HG03095 (cell line): Measurements from ENCODE around the gene MTCH1.
"Not testable (repeated sequence)": the region's sequence is repeated elsewhere in the genome, so short reads cannot be mapped to it uniquely, and the experiment has no call there.

Source experiments
- ATAC-seq: cut with Tn5 transposase; IDR thresholded peaks from one replicate; pipeline ENCODE4 v1.9.1; 2021; ENCODE audit warnings: moderate library complexity; ENCODE audit not compliant: unreplicated experiment

Gene MTCH1

DNA sequence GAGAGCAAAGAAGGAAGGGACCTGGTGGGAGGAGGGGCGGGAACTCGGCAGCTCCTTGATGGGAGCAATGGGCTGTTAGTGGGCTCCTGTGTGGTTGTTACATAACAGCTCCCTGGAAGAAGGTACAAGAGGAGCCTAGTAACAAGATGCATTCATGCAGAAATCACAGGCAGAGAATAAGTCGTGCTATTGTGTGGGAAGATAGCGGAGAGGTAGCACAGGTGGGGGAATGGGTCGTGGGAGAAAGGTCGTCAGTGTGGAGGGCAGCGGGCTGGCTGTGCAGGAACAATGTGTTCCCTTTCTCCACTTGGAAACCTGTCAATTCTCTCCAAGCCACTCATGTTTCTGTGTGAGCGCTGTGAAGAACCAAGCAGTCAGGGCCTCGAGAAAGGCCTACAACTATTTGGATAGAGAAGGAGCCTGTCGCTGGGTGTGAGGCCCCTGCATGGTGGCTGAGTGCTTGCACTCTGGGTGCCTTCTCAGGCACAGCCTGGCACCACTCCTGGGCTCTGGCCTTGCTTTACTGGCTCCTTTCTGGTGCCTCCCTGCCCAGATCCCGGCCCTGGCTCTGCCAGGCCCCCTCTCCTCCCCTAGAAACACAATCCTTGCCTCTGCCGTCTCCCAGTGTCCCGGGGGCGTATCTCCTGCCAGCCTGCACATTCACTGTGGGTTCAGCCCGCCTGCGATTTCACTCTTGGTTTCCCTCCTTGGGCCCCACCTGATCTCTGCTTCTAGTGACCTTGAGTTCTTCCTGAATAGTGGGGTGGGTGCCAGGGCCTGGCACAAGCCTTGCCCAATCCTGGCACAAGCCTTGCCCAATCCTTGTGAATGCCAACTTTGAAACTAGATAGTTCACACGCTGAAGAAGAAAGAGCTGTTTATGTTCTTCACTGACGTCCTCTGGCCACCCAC is 12.1 kb upstream of the MTCH1 start:
- ATAC-seq: no peak

DNA sequence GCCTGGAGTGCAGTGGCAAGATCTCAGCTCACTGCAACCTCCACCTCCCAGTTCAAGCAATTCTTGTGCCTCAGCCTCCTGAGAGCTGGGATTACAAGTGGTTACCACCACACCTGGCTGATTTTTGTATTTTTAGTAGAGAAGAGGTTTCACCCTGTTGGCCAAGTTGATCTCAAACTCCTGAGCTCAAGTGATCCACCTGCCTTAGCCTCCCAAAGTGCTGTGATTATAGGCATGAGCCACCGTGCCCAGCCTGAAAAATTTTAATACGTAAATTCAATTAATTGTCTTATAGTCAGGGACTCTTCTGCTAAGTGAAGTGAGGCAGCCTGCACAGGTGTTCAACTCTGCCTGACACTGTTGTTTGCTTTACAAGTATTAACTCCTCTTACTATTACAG is 4.4 kb upstream of the MTCH1 start:
- not testable (repeated sequence) for ATAC-seq

DNA sequence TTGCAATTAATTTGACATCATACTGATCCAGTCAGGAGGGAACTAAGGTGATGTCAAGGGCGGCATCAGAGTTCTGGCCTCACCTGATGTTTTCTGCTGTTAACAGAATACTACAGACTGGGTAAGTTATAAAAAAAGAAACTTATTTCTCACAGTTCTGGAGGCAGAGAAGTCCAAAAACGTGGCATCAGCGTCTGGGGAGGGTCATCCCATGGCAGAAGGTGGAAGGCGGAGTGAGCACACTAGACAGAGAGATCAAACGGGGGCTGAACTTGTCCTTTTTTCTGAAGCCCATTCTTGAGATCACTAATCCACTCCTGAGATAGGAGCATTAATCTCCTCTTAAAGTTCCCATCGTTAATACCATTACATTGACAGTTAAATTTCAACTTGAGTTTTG is 3.3 kb upstream of the MTCH1 start:
- no peak for ATAC-seq

DNA sequence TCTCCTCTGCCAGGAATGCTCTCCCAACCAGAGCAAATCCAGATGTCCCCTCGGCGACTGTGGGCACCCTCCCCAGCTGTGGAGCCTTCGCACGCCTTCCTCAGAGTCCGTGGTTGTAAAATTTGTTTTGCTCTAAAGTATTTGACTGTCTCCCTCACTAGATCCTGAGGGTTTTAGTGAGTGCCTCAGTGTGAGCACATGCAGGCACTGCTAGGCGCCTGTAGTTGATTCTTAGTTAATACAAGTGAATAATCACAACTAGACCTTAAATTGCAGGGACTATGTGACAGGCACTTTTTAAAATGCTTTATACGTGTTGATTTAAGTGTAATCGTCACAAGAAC is 680 bp upstream of the MTCH1 start:
- no peak for ATAC-seq

DNA sequence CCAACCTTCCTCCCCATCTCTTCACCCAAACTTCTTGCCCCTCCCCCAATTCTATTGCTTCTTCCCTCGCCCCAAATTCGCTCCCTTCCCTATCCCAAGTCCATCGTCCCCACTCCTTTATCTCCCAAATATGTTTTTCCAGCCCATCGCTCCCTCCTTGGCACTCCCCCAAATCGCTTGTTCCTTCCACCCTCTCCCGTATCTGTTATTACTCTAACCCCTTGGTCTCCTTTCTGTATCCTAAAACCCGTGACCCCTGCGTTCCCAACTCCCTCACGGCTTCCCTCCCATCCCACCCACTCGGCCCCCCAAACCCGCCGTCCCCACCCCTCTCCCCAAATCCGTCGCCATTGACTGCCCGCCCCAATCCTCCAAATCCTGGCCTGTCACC is 584 bp downstream of the MTCH1 start:
- no peak for ATAC-seq

DNA sequence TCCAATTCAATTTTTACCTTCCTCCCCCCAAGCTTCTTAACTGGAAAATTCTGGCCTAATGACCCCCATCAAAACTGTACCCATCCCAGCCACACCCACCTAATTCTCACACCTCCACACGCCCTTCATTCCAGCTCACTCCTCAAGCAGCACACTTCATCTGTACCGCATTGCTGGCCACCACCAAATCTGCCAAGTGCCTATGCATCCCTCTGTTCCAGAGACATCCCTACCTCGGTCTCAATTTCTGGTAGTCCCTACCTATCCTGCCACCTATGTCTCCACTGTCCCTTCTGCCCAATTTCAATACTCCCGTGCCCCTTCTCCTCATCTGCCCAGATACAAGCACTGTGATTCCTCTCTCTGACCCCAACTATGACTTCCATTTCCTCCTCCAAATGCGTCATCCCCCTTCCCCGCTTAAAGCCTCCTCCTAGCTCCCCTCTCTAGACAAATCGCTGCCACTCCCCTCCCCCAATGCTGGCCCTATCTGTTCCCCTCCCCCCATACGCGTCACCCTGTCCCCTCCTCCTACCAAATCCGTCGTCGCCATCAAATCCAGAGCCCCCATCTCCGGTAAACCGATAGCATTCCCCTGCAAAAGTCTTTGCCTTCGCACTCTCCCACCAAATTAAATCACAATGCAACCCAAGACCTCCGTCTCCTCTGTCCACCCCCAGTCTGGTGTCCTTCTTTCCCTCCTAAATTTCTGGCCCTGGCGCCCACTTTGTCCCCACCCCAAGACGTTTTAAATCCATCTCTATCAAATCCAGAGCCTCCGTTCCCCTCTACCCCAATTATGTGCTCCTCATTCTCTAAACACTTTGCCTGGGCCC is 1.2 kb downstream of the MTCH1 start:
- ATAC-seq: no peak

DNA sequence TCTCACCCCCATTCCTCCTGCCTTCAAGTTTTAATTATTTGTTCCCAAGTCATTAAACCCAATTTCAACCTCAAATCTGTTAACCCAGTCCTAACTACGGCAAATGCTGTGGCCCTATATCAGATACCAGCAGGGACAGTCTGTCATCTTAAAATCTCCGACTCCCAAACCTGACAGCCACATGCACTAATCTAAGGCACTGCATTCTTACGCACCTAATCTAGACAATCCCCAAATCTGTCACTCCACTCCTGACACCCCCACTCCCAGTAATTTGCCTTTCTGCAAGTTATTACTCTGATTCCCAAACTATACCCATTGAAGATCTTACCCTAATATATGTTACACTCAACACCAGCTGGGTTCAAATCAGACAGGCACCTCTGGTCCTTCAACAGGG is 2.5 kb downstream of the MTCH1 start:
- ATAC-seq: no peak

DNA sequence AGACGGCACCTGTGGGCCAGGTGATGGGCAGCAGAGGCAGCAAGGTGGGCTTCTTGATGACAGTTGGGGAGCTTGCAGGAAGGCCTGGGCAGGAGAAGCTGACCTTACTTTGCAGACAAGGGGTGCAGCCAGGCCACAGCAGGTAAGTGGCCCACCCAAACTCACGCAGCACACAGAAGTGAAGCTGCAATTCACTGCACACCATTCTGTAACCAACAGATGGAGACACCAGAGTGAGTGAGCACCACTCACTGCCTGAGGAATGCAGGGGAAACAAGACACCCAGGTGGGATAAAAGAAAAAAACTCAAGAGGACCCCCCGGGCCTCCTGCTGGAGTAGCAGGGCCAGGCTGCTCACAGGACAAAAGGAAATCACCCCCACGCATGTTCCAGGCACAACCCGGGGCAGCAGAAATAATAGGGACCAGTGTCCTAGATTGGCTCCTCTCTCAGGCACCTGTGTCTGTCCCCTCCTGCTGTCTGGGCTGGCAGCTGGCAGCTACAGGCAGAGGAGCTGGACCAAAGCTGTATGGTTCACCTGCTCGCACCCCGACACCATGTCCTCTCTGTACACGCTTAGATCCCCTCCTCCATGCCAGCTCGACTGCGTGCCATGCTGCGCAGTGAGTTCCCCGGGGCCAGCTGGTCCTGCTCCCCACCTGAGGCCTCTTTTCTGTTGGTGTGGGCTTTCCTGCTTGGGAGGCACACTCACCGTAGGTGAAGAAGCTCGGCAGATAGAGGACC is 4.9 kb downstream of the MTCH1 start:
- no peak for ATAC-seq

DNA sequence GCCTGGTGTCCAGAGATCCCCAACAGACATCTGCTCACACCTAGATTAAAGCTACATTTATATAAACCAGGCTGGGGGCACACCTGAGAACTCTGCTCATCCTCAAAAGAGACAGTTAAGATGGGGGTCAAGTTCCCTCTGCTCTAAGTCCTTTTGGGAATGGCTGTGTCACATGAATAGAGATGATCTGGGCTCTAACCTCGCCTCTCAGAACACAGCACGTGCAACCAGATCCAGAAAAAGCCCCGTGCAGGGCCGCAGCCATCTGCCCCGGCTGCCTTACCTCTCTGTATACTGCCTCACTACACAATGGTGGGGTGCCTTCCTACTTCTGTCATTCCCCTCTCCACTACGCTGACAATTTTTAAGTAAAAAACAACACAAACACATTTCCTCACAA is 5.9 kb downstream of the MTCH1 start:
- no peak for ATAC-seq

DNA sequence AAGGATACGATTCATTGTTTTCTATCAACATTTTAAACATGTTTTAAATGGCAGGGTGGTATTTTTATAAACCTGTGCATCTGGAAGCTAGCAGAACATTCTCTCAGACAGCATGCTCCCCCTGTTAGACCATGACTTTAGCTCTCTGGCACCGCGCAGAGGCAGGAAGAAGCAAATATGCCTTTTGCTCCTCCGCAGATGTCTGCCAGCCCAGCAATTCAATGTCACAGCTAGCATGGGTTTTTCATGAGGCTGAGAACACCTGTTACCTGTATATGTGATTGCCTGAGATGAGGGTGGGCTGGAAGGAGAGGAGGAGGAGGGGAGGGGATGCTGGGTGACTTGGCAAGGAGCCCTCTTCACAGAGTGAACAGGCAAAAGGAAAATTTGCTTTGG is 6.7 kb downstream of the MTCH1 start:
- no peak for ATAC-seq

DNA sequence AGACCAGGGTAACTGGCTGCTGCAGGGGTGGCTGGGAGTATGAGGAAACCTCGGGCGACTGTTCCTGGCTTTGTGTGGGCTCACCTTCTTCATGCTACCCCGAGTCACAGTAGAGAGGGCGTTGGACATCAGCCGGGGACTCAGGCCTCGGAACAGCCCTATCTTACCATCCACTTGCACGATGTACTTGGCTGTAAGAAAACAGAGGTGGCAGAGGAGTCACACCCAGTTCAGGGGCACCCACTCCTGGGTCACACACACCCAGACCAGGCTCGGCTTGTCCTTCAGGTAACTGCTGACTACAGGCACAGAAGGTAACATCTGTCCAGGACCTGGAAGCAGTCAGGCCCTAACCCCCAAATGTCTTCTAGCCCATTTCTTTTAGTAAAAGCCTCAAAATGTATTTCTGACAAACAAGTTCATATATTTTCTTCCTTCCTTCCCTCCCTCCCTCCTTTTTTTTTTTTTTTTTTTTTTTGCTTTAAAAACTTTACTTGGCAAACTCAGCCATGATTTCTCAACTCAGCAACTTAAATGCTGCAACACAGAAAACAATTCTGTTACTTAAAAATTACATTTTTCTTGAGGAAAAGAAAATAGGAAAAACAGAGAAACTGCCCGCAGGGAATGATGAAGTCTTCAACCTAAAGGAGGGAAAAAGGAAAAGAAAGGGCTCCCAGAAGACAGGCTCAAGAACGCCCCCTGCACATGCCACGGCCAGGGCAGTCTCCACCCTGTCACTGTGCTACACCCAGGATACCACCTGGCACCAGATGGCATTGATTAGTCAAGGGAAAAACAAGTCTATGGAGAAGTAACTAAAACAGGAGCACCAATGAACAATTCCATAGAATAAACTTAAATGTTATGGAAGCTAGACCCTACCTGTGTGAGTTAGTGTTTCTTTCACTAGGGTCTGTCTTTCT is 7.3 kb downstream of the MTCH1 start:
- ATAC-seq: no peak

DNA sequence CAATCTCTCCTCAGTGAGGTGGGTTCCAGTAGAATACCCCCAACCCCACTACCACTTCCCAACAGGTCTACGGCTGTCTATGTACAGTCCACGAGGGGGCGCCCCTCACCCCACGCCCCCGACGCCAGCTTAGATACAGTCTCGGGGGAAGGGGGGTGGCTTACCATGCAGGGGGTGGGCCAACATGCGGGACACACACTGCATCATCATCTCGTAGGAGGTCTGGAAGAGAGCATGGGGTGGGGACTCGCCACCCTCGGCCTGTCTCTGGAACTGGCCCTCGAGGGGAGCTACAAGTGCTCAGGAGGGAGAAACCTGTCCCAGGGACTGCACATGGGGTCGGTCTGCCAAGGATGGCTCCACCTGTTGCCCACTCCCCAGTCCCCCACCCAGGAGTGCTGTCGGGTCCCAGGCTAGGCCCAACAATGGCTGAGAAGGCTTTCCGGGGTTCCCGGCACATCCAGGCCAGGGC is 8.5 kb downstream of the MTCH1 start:
- no peak for ATAC-seq

DNA sequence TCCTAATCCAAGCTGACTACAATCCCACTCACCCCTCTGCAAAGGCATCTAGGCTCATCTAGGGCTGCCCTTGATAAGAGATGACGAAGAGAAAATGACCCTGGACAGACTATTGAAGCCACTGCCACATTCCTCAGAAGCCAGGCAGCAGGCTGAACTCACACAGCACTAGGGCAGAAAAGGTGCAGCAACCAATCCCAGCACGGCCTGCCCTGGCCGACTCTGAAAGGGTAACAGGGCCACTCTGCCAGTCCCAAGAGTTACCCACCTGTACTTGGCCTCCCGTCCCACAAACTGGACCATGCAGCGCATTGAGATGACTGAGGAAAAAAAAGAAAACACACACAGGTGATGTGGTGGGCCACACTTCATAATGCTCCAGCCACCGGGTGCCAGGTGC is 9.1 kb downstream of the MTCH1 start:
- no peak for ATAC-seq

DNA sequence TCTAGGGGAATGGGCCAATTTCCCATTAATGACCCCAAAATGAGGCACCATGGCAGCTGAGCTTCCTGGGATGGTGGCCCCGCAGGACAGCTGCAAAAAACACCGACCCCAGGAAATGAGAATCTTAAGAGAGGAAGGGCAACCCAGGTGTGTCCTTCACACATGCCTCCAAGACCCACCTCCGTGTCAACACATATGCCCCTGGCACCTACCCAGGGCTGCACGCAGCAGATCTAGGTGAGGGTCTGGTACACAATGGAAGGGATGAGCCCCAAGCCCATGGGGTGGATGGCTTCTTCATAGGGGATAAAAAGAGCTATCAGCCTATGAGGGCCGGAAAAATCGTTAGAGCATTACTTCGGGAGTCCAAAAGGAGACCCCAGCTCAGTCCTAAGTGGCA is 9.5 kb downstream of the MTCH1 start:
- no peak for ATAC-seq

DNA sequence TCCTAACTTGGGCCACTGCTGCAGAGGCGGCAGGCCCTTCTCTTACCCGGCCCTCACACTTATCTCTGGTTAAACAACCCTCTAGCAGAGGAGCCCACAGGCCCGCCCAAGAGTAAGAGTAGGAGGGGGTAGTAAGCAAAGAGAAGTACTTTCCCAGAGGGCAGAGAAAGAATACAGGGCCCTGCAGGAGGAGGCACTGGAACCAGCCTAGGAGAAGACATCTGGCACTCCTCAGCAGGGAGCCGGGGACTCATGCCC is 10.1 kb downstream of the MTCH1 start:
- ATAC-seq: no peak

DNA sequence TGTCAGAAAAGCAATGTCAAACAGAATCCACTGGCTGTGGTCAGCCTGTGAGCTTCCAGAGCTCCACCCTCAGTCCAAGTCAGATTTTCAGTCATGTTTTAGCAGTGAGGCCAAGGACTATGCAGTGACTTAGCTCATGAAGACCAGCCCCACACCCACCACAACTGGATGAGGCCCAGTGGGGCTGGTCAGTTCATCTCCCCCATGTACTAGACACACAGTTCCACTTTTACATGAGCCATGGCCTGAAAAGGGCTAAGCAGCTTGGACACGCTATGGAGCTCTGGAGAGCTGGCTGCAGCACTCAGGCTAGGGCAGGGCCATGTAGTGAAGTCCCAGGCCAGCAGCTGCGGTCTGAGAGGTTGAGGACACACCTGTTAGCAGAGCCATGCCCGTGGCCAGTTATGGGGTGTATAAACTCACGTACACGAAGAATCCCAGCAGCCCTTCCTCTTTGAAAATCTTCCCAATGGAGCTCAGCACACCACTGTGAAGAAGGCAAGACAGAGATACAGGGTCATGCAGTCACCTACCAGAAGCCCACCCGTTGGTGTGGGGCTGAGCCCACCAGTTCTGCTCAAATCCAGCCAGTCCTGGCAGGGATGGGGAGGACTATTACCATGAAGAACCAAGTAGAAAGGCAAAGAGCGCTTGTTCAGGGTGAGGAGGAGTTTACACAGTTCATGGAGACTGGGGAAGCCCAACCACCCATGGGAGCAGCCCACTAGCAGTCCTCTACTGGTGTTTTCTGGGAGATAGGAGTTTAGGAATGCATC is 10.6 kb downstream of the MTCH1 start:
- ATAC-seq: no peak

DNA sequence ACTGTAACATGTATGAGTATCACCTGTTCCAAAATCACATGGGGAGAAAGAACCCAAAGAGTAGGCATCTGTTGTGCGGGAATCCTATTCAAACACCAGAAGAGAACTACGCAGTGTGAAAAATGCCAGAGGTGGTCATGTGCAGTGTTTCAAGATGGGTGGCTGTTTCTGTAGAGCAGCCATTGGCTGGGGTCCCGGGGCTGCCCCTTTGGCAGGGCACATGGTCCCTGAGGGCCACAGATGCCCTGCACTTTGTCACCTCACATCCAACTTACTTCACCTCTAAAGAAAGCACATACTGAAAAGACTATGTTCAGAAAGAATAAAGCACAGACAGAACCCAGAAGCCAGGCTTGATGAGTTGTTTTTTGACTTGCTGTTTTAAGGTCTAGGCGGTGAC is 12.3 kb downstream of the MTCH1 start:
- no peak for ATAC-seq

DNA sequence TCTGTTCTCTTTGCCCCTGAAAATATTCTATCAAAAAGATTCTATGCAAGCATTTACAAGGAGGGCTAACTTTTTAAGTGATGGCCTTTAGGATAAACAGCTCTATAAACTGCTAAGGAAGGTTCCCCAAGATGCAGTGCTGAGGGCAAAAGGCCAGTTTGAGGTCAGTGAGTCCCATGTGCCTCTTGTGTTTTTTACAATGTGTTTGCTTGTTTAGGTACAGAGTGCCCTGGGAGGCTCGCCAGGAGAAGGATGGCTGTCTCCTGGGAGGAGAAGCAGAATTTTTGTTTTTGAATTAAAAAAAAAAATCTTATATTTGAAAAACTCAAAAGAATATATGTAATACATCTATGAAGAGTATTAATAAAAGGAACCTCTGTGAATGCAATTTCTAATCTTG is 12.8 kb downstream of the MTCH1 start:
- ATAC-seq: no peak

DNA sequence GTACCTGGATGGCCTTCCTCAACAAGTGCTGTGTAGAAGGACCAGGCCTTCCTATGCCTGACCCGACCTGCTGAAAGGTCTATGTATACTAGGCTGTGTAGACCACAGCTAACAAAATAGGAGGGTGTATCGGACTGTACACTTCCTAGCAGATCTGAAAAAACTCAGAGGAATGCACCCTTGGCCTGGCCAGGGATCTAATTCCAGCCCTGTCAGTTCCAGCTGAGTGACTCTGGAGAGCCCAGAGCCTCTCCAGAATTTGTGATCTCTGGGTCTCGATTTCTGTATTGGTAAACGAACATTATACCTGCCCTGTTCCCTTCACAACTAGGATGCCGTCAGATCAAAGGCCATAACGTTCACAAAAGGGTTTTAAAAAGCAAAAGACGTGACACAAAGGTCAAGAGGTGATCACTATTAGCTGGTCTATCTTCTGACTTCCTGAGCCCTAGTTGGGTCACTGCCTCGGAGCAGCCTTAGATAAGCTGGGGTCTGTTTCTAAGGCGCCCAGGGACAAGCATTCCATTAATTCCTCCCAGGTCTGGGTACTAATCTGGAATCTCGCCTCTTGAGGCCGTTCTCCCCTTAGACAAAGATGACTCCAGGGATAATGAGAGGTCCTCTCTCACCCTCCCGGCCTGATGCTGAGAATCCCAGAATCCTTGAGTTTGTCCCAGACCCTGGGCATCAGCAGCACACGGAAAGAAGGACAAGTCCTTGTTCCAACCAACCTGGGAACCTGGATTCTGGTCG is 13.9 kb downstream of the MTCH1 start:
- ATAC-seq: no peak
